ENCODE data around the gene MX1. TPM values are rescaled to one million over a fixed set of nuclear protein-coding genes. Genes with fewer than 3 reads are reported as not detected.

The MX1 gene
- total RNA-seq, 1 donor from 2014 or later = 10.0 TPM

- peak; percentile 84 for DNase-seq
Measured at GRCh38 chr21:41460578-41461527, 34.8 kb downstream of the MX1 start.

GRCh38 chr21:41465176-41465781 lies 39.2 kb downstream of the MX1 start:
- DNase-seq = no peak

GRCh38 chr21:41466024-41466820 lies 40.2 kb downstream of the MX1 start:
- no peak for DNase-seq

GRCh38 chr21:41470054-41470453 lies 44.0 kb downstream of the MX1 start:
- DNase-seq = no peak

GRCh38 chr21:41472753-41473548 lies 46.9 kb downstream of the MX1 start:
- no peak for DNase-seq

GRCh38 chr21:41475714-41476420 lies 49.8 kb downstream of the MX1 start:
- no peak for DNase-seq

GRCh38 chr21:41477641-41478318 lies 51.7 kb downstream of the MX1 start:
- DNase-seq = no peak

GRCh38 chr21:41478319-41479177 lies 52.5 kb downstream of the MX1 start:
- DNase-seq = no peak

GRCh38 chr21:41479686-41480085 lies 53.6 kb downstream of the MX1 start:
- DNase-seq = no peak

- no peak for DNase-seq
Measured at GRCh38 chr21:41480086-41480690, 54.1 kb downstream of the MX1 start.

GRCh38 chr21:41481191-41481590 lies 55.2 kb downstream of the MX1 start:
- no peak for DNase-seq

- DNase-seq = no peak
Measured at GRCh38 chr21:41482301-41482700, 56.3 kb downstream of the MX1 start.

- no peak for DNase-seq
Measured at GRCh38 chr21:41482980-41483379, 56.9 kb downstream of the MX1 start.

- no peak for DNase-seq
Measured at GRCh38 chr21:41483415-41483814, 57.4 kb downstream of the MX1 start.

GRCh38 chr21:41483973-41484372 lies 57.9 kb downstream of the MX1 start:
- DNase-seq = no peak

- DNase-seq = no peak
Measured at GRCh38 chr21:41487082-41487481, 61.0 kb downstream of the MX1 start.

- no peak for DNase-seq
Measured at GRCh38 chr21:41488080-41488479, 62.0 kb downstream of the MX1 start.

- DNase-seq = no peak
Measured at GRCh38 chr21:41489329-41489728, 63.3 kb downstream of the MX1 start.

GRCh38 chr21:41490330-41490729 lies 64.3 kb downstream of the MX1 start:
- no peak for DNase-seq

GRCh38 chr21:41491412-41491811 lies 65.4 kb downstream of the MX1 start:
- no peak for DNase-seq

All from dermis blood vessel endothelial cell (primary cell).